Ectodermal cell (in vitro differentiated cells): ENCODE results near the gene HNRNPDL.

Source experiments
- H3K27ac ChIP-seq: 2 replicates; pipeline ENCODE4 v1.7.0; 2013; ENCODE audit warnings: mild to moderate bottlenecking, low read depth, low read length; ENCODE audit not compliant: insufficient read depth, poor library complexity, severe bottlenecking
- H3K27me3 ChIP-seq: 2 replicates; pipeline ENCODE4 v1.7.0; 2013; ENCODE audit warnings: mild to moderate bottlenecking, low read length; ENCODE audit not compliant: insufficient read depth, control insufficient read depth, poor library complexity, severe bottlenecking
- H3K36me3 ChIP-seq: one replicate; pipeline ENCODE4 v1.7.0; 2013; ENCODE audit warnings: low read length; ENCODE audit not compliant: control insufficient read depth, insufficient read depth
- H3K4me1 ChIP-seq: one replicate; pipeline ENCODE4 v1.7.0; 2013; ENCODE audit warnings: low read length; ENCODE audit not compliant: control insufficient read depth, insufficient read depth
- H3K4me3 ChIP-seq: 2 replicates; pipeline ENCODE4 v1.7.0; 2013; ENCODE audit warnings: low read depth, low read length, control low read depth; ENCODE audit not compliant: insufficient read depth
- H3K9me3 ChIP-seq: 2 replicates; pipeline ENCODE4 v1.7.0; 2013; ENCODE audit warnings: mild to moderate bottlenecking, low read length, moderate library complexity; ENCODE audit not compliant: control insufficient read depth
- WGBS, 2 experiments: methylation state at CpG; one replicate each; pipeline ENCODE4 v1.1.7; 2013; ENCODE audit warnings: missing lambda C conversion rate in 2 of 2; 5-methylcytosine and 5-hydroxymethylcytosine counted together

HNRNPDL gene

DNA sequence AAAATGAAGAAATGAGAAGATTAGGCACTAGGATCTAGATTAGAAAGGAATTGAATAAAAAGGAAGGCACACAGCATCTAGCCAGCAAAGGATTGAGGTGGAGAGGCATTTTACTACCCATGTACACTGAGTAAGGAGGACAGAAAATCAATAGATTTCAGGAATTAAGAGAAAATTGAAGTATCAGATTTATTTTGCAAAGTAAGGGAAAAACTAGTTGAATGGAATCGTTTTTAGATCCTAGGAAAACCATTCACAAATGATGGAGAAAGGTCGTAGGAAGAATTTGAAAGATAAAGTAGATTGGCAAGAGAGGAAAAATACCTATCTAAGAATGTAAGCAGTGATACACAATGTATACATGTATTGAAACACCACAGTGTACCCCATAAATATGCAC lies 31.4 kb upstream of the HNRNPDL start:
- no peak overlapping the region for H3K27ac ChIP-seq
- no peaks in the 10 kb centered on the region for H3K27me3 ChIP-seq
- 98% methylated on average over 2 of the region's 2 CpGs for WGBS, 2 experiments
- no peaks in the 10 kb centered on the region for H3K4me1 ChIP-seq
- no peaks in the 10 kb centered on the region for H3K9me3 ChIP-seq
- no peak overlapping the region for H3K4me3 ChIP-seq
- peaks cover 29% of the 10 kb centered on the region for H3K36me3 ChIP-seq

GRCh38 chr4:82458729-82459128 lies 28.5 kb upstream of the HNRNPDL start:
- Histone ChIP-seq H3K36me3 (peaks cover 34% of the 10 kb centered on the region), H3K9me3 (no peaks in the 10 kb centered on the region), H3K27ac (no peak overlapping the region), H3K27me3 (no peaks in the 10 kb centered on the region), H3K4me3 (no peak overlapping the region), H3K4me1 (no peaks in the 10 kb centered on the region)
- WGBS, 2 experiments = 87 to 95% methylated on average over 2 of the region's 2 CpGs

- H3K4me3 ChIP-seq = no peak overlapping the region
- H3K27ac ChIP-seq = no peak overlapping the region
- H3K36me3 ChIP-seq = peaks cover 40% of the 10 kb centered on the region
- no peaks in the 10 kb centered on the region for H3K4me1 ChIP-seq
- H3K9me3 ChIP-seq = no peaks in the 10 kb centered on the region
- WGBS, 2 experiments = 92 to 95% methylated on average over 6 to 7 of the region's 7 CpGs
- H3K27me3 ChIP-seq = no peaks in the 10 kb centered on the region
Observed at GRCh38 chr4:82457266-82457665, 27.0 kb upstream of the HNRNPDL start.

DNA sequence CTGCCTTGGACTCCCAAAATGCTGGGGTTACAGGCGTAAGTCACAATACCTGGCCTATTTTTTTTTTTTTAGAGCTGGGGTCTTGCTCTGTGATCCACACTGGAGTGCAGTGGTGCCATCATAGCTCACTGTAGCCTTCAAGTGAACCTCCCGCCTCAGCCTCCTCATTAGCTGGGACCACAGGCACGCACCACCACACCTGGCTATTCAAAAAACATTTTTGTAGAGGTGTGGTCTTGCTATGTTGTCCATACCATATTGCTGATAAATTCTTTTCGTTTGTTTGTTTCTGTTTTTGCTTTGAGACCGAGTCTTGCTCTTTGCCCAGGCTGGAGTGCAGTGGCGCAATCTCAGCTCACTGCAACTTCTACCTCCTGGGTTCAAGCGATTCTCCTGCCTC lies 21.8 kb upstream of the HNRNPDL start:
- H3K4me1 ChIP-seq = no peaks in the 10 kb centered on the region
- peaks cover 45% of the 10 kb centered on the region for H3K36me3 ChIP-seq
- H3K27ac ChIP-seq = no peak overlapping the region
- 94 to 95% methylated on average over 7 of the region's 7 CpGs for WGBS, 2 experiments
- no peaks in the 10 kb centered on the region for H3K9me3 ChIP-seq
- no peaks in the 10 kb centered on the region for H3K27me3 ChIP-seq
- H3K4me3 ChIP-seq = no peak overlapping the region

- Histone ChIP-seq H3K27me3 (no peaks in the 10 kb centered on the region), H3K4me1 (no peaks in the 10 kb centered on the region), H3K36me3 (peaks cover 40% of the 10 kb centered on the region), H3K4me3 (no peak overlapping the region), H3K9me3 (no peaks in the 10 kb centered on the region), H3K27ac (no peak overlapping the region)
- WGBS, 2 experiments = 94 to 95% methylated on average over 13 of the region's 13 CpGs
Observed at GRCh38 chr4:82450966-82451755, 20.9 kb upstream of the HNRNPDL start.

- Histone ChIP-seq H3K4me1 (no peaks in the 10 kb centered on the region), H3K27me3 (no peaks in the 10 kb centered on the region), H3K27ac (no peak overlapping the region), H3K36me3 (peaks cover 32% of the 10 kb centered on the region), H3K9me3 (no peaks in the 10 kb centered on the region), H3K4me3 (no peak overlapping the region)
- 93 to 100% methylated on average over 1 of the region's 1 CpG for WGBS, 2 experiments
Observed at GRCh38 chr4:82447886-82448285, 17.6 kb upstream of the HNRNPDL start.

DNA sequence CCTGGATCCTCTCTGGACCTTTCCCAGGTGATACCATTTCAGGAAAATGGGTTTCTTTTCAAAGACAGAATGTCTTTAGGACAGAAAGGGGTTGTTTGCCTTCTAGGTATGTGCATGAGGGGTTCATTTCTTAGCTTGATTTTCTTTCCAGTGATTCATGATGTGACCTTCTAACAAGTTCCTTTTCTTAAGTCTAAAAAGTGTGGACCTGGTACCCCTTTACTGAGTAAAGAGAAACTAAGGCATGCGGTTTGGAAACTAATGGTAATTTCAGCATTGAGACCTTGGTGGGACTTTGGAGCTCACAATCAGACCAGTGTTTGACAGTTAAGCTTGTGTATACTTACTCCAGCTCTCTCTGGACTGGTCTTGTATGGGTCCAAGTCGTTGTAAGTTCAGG lies 8.8 kb upstream of the HNRNPDL start:
- H3K4me3 ChIP-seq = no peak overlapping the region

GRCh38 chr4:82437285-82438005 lies 7.2 kb upstream of the HNRNPDL start:
- Histone ChIP-seq H3K27me3 (no peaks in the 10 kb centered on the region), H3K27ac (no peak overlapping the region), H3K9me3 (no peaks in the 10 kb centered on the region), H3K4me1 (no peaks in the 10 kb centered on the region), H3K4me3 (no peak overlapping the region), H3K36me3 (no peaks in the 10 kb centered on the region)
- WGBS, 2 experiments = 85 to 88% methylated on average over 3 to 4 of the region's 4 CpGs

More for the DNA sequence above, 8.8 kb upstream of the HNRNPDL start:
- Histone ChIP-seq H3K4me1 (no peaks in the 10 kb centered on the region), H3K27me3 (no peaks in the 10 kb centered on the region), H3K36me3 (no peaks in the 10 kb centered on the region), H3K9me3 (no peaks in the 10 kb centered on the region), H3K27ac (no peak overlapping the region)
- 91 to 94% methylated on average over 2 of the region's 2 CpGs for WGBS, 2 experiments

DNA sequence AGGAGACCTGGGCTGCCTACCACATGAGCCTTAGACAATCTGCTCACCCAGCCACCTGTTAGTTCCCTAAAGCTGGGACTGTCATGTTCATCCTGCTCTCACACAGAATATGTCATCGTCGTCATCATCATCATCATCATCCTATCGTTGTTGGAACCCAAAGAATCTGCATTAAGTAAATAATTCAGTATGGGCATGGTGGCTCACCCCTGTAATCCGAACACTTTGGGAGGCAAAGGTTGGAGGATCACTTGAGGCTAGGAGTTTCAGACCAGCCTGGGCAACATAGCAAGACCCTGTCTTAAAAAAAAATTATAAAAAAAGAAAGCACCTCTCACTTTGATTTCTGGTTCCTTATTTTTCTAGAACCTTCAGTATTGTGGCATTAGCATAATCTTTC lies 6.5 kb upstream of the HNRNPDL start:
- H3K27me3 ChIP-seq = no peaks in the 10 kb centered on the region
- no peak overlapping the region for H3K4me3 ChIP-seq
- H3K27ac ChIP-seq = no peak overlapping the region
- 94 to 98% methylated on average over 4 of the region's 4 CpGs for WGBS, 2 experiments
- H3K4me1 ChIP-seq = no peaks in the 10 kb centered on the region
- no peaks in the 10 kb centered on the region for H3K36me3 ChIP-seq
- no peaks in the 10 kb centered on the region for H3K9me3 ChIP-seq

DNA sequence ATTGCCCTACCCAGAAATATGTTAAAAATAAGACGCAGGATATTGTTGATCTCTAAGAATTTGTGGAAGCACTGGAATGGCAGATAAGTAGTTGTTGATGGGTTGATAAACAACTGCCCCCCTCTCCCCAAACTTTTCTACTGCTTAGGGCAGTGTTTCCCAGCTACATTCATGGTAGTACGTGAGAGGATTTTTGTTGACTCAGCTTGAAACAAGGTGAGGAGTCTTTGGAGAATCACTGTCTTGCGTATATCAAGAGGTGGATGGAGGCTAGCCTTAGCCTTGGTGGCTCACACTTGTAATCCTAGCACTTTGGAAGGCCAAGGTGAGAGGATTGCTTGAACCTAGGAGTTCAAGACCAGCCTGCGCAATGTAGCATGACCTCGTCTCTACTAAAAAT lies 5.9 kb upstream of the HNRNPDL start:
- H3K4me1 ChIP-seq = no peaks in the 10 kb centered on the region
- WGBS, 2 experiments = 95 to 96% methylated on average over 5 of the region's 5 CpGs
- H3K27me3 ChIP-seq = no peaks in the 10 kb centered on the region
- H3K27ac ChIP-seq = no peak overlapping the region
- H3K36me3 ChIP-seq = no peaks in the 10 kb centered on the region
- H3K9me3 ChIP-seq = no peaks in the 10 kb centered on the region
- no peak overlapping the region for H3K4me3 ChIP-seq
